SU-DHL-6 (cell line): ENCODE results near the gene UPK3A.

Source experiments
- H2AFZ ChIP-seq: fragments of 200-600 bp; sonication (generic); 2 replicates; pipeline ENCODE4 v1.6.1; 2014; ENCODE audit warnings: low read depth, mild to moderate bottlenecking, moderate library complexity, mixed read lengths, antibody characterized with exemption, low read length; ENCODE audit not compliant: severe bottlenecking
- H3F3A ChIP-seq: fragments of 200-600 bp; shearing (Covaris generic); 2 replicates; pipeline ENCODE4 v1.6.0; 2016; ENCODE audit warnings: antibody characterized with exemption, mild to moderate bottlenecking; ENCODE audit not compliant: insufficient read depth
- H3K27ac ChIP-seq: fragments of 200-600 bp; sonication (generic); 2 replicates; pipeline ENCODE4 v1.5.1; 2016; ENCODE audit warnings: low read depth, mild to moderate bottlenecking, low read length, moderate library complexity, mixed read lengths
- H3K27me3 ChIP-seq: fragments of 200-600 bp; sonication (generic), shearing (Covaris generic); 2 replicates; pipeline ENCODE4 v1.6.0; 2014; ENCODE audit warnings: mild to moderate bottlenecking, low read length
- H3K36me3 ChIP-seq: fragments of 200-600 bp; sonication (generic); 2 replicates; pipeline ENCODE4 v1.6.1; 2014; ENCODE audit warnings: mild to moderate bottlenecking, low read length, mixed read lengths
- H3K4me2 ChIP-seq: fragments of 300-600, 200-600 bp; shearing (Covaris generic), sonication (generic); 2 replicates; pipeline ENCODE4 v1.6.0; 2014; ENCODE audit warnings: low read length, low read depth, mild to moderate bottlenecking; ENCODE audit not compliant: poor library complexity, severe bottlenecking
- H3K4me3 ChIP-seq: fragments of 200-600 bp; sonication (generic); 2 replicates; pipeline ENCODE4 v1.5.1; 2014; ENCODE audit warnings: antibody characterized with exemption, low read length, mild to moderate bottlenecking, mixed read lengths; ENCODE audit not compliant: insufficient read depth, poor library complexity, severe bottlenecking
- H3K79me2 ChIP-seq: fragments of 200-600 bp; sonication (generic); 2 replicates; pipeline ENCODE4 v1.6.1; 2014; ENCODE audit warnings: mild to moderate bottlenecking, low read length, moderate library complexity; ENCODE audit not compliant: insufficient read depth
- H3K9ac ChIP-seq: fragments of 200-600 bp; sonication (generic); 2 replicates; pipeline ENCODE4 v1.7.0; 2014; ENCODE audit warnings: mild to moderate bottlenecking, low read length
- H3K9me2 ChIP-seq: fragments of 200-600 bp; sonication (generic); replicated peaks from 2 replicates; pipeline ENCODE4 v1.6.1; 2014; ENCODE audit warnings: low read length; ENCODE audit not compliant: insufficient read depth
- H3K9me3 ChIP-seq: fragments of 200-600 bp; sonication (generic); 2 replicates; pipeline ENCODE4 v1.6.1; 2014; ENCODE audit warnings: low read length, mixed read lengths; ENCODE audit not compliant: insufficient read depth
- H4K20me1 ChIP-seq: fragments of 200-600 bp; sonication (generic); 2 replicates; pipeline ENCODE4 v1.6.1; 2014; ENCODE audit warnings: low read depth, mild to moderate bottlenecking, antibody characterized with exemption, low read length, moderate library complexity, mixed read lengths
- EZH2phosphoT487 ChIP-seq: fragments of 200-600 bp; sonication (generic), shearing (Covaris generic); conservative IDR thresholded peaks from 2 replicates; pipeline ENCODE4 v1.6.1; 2018; ENCODE audit warnings: mild to moderate bottlenecking, antibody characterized with exemption, low read length, moderate library complexity, mixed read lengths
- TF ChIP-seq, protein P1 (sequence below): fragments of 200-600 bp; sonication (generic); IDR thresholded peaks from one replicate; pipeline ENCODE4 v1.5.1; 2017; ENCODE audit warnings: antibody characterized with exemption, mild to moderate bottlenecking, low read length, moderate library complexity; ENCODE audit not compliant: insufficient read depth, poor library complexity, severe bottlenecking

UPK3A gene

DNA sequence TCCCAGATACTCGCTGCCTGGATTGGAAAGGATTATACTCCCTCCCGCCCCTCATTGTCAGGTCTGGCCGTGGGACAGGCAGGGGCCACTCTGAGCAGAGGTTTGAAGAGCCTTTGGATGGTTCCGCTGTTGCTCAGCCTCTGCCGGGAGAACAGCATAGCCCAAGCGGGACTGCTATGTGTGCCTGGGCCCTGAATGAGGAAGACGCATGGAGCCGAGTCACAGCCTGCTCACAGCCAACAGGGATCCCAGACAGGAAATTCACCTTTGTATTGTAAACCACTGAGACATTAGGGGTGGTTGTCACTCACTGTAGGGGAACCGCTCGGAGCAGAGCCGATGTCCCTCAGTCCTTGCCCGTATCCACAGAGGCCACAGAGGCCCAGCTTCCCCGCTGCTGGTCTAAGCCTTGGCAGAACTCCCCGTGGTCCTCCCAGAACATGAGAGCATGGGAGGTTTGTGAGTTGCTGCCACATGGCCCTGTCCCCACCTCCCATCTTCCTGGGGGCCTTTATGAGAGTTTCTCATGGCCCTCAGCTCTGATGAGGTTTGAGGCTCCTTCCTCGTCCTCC lies 14.3 kb downstream of the UPK3A start:
- H3K36me3 ChIP-seq: no peaks in the 10 kb centered on the region

DNA sequence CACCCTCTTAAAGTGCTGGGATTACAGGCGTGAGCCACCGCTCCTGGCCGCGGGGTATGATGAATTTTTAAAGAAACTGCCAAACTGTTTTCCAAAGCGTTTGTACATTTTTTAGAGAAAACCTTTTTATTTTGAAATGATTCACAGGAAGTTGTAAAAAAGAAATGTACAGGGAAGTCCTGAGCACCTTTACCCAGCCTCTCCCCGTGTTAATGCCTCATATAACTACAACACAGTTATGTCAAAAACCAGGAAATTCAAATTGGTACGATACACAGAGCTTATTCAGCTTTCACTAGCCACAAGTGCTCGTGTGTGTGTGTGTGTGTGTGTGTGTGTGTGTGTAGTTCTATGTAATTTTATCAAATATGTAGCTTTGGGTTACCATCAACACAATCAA lies 18.0 kb downstream of the UPK3A start:
- Histone ChIP-seq H2AFZ (no peak overlapping the region), H3K9ac (no peak overlapping the region), H3K79me2 (no peaks in the 10 kb centered on the region), H3K36me3 (no peaks in the 10 kb centered on the region), H3K4me3 (no peak overlapping the region), H3F3A (no peaks in the 10 kb centered on the region), H3K9me2 (no peaks in the 10 kb centered on the region), H4K20me1 (no peaks in the 10 kb centered on the region), H3K27ac (no peak overlapping the region), H3K27me3 (no peaks in the 10 kb centered on the region), H3K9me3 (no peaks in the 10 kb centered on the region), H3K4me2 (no peak overlapping the region)
- no peak for TF ChIP-seq EZH2phosphoT487
- TF ChIP-seq, protein P1, sequence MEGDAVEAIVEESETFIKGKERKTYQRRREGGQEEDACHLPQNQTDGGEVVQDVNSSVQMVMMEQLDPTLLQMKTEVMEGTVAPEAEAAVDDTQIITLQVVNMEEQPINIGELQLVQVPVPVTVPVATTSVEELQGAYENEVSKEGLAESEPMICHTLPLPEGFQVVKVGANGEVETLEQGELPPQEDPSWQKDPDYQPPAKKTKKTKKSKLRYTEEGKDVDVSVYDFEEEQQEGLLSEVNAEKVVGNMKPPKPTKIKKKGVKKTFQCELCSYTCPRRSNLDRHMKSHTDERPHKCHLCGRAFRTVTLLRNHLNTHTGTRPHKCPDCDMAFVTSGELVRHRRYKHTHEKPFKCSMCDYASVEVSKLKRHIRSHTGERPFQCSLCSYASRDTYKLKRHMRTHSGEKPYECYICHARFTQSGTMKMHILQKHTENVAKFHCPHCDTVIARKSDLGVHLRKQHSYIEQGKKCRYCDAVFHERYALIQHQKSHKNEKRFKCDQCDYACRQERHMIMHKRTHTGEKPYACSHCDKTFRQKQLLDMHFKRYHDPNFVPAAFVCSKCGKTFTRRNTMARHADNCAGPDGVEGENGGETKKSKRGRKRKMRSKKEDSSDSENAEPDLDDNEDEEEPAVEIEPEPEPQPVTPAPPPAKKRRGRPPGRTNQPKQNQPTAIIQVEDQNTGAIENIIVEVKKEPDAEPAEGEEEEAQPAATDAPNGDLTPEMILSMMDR: no peak

More for the DNA sequence above, 14.3 kb downstream of the UPK3A start:
- no peak overlapping the region for H3K27ac ChIP-seq
- H3K4me2 ChIP-seq: no peak overlapping the region
- H3F3A ChIP-seq: no peaks in the 10 kb centered on the region
- no peaks in the 10 kb centered on the region for H3K9me3 ChIP-seq
- no peak overlapping the region for H2AFZ ChIP-seq
- no peak overlapping the region for H3K4me3 ChIP-seq
- no peaks in the 10 kb centered on the region for H3K9me2 ChIP-seq
- H3K27me3 ChIP-seq: no peaks in the 10 kb centered on the region
- no peaks in the 10 kb centered on the region for H3K79me2 ChIP-seq
- no peak for TF ChIP-seq EZH2phosphoT487
- TF ChIP-seq, protein P1: no peak
- H3K9ac ChIP-seq: no peak overlapping the region
- H4K20me1 ChIP-seq: no peaks in the 10 kb centered on the region

DNA sequence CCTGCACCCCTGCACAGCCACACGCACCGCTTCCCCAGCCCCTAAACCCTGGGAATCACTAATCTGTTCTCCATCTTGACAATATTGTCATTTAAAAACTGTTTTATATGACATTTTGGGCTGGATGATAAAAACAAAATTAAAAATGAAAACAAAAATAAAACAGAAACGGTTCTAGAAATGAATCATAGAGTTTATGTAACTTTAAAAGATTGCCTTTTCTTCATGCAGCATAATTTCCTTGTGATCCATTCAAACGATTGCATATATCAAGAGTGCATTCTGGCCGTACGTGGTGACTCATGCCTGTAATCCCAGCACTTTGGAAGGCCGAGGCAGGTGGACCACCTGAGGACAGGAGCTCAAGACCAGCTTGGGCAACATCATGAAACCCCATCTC lies 18.4 kb downstream of the UPK3A start:
- no peaks in the 10 kb centered on the region for H3K9me2 ChIP-seq
- no peaks in the 10 kb centered on the region for H3K36me3 ChIP-seq
- no peaks in the 10 kb centered on the region for H3K79me2 ChIP-seq
- H3F3A ChIP-seq: no peaks in the 10 kb centered on the region
- H3K4me3 ChIP-seq: no peak overlapping the region
- no peak for TF ChIP-seq EZH2phosphoT487
- TF ChIP-seq, protein P1: no peak
- H4K20me1 ChIP-seq: no peaks in the 10 kb centered on the region
- no peak overlapping the region for H3K4me2 ChIP-seq
- no peak overlapping the region for H3K9ac ChIP-seq
- no peaks in the 10 kb centered on the region for H3K27me3 ChIP-seq
- H3K9me3 ChIP-seq: no peaks in the 10 kb centered on the region
- no peak overlapping the region for H3K27ac ChIP-seq
- no peak overlapping the region for H2AFZ ChIP-seq
